Lung microvascular endothelial cell (primary cell): Measurements from ENCODE around the gene DRD5. TPM values are rescaled to one million over a fixed set of nuclear protein-coding genes. Genes with fewer than 3 reads are reported as not detected.
"Not testable (repeated sequence)": the region's sequence is repeated elsewhere in the genome, so short reads cannot be mapped to it uniquely, and the experiment has no call there.

Experiments
- DNase-seq, 2 donors: peaks; one replicate each; pipeline versions ENCODE4 v3.0.0 to v3.0.0-alpha.2; 2010; ENCODE audit warnings: low read depth in 2 of 2
- total RNA-seq: library from RNA; depleted of rRNA; stranded (reverse); fragments of >200 nt; gene quantifications from 2 replicates; pipeline ENCODE4 v1.2.1, GENCODE V29; 2014

Gene DRD5
- total RNA-seq = not detected in 2 replicates

DNA sequence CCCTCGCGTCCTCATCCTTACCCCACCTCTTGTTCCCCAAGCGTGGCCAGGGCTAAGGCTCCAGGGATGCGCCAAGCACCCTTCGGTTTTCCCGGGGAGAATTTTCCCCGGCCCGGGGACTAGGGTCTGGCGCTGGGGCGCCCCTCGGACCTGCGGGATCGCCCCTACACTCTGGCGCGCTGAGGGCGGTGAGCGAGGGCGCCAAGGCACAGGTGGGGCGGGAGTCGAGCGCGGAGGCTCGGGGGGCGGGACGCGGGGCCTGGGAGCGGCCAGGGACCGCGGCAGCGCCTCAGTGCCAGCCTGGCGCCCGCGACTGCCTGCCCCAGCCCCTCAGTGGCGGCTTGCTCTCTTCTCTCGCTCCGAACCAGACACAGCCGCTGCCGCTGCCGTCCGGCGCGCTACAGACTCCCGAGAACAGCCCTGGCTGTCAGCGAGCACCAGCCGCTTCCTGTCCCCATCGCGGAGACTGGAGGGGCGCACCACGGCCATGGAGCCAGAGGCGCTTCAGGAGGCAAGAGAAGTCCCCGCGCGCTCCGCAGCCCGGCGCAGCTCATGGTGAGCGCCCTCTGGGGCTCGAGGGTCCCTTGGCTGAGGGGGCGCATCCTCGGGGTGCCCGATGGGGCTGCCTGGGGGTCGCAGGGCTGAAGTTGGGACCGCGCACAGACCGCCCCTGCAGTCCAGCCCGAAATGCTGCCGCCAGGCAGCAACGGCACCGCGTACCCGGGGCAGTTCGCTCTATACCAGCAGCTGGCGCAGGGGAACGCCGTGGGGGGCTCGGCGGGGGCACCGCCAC is at the start of gene DRD5:
Gene DRD5 (plus strand): TSS at position 292 of the 793 bp plus-strand sequence. CDS start 396 bp downstream, at position 688.
- no peak for DNase-seq

DNA sequence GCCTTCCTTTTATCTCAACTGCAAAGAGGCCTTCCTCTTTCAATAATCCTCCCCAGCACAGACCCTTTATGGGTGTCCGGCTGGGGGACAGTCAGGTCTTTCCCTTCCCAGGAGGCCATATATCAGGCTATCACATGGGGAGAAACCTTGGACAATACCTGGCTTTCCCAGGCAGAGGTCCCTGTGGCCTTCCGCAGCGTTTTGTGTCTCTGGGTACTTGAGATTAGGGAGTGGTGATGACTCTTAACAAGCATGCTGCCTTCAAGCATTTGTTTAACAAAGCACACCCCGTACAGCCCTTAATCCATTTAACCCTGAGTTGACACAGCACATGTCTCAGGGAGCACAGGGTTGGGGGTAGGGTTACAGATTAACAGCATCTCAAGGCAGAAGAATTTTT is 49.2 kb upstream of the DRD5 start:
- not testable (repeated sequence) for DNase-seq

DNA sequence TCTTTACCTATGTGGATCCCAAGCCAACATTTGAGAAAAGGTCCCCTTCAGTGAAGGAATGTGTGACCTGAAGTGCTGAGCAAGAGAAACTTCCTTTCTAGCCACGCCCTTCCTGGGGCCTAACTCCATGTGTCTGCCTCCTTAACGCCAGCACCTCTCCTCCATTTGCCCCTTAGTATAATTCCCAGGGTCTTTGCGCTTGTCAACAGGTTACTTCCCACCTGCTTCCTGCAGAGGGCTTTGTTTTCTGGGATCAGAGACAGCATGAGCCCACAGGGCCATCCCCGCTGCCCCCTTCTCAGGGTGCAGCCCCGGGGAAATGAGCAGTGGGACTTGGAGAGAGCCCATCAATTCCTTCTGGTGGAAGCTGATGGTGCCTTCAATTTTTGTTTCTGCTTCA is 45.9 kb upstream of the DRD5 start:
- DNase-seq = no peak

DNA sequence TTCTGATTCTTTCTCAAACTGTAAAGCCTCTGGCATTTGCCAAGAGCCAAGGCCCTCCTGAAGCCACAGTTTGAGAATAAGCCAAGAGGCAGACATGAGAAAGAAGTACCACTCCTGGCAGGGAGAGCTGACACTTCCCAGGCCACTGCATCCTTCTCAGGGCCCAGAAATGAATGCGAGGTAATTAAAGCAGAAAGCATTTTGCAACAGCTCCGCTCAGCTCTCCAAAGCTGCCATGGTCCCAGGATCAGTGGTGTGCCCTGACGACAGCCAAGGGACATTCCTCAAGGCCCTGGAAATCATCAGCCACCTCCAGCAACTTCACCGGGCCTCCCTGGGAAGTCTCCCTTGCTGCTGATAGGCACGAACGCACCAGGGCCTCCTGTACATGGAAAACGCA is 44.2 kb upstream of the DRD5 start:
- not testable (repeated sequence) for DNase-seq

DNA sequence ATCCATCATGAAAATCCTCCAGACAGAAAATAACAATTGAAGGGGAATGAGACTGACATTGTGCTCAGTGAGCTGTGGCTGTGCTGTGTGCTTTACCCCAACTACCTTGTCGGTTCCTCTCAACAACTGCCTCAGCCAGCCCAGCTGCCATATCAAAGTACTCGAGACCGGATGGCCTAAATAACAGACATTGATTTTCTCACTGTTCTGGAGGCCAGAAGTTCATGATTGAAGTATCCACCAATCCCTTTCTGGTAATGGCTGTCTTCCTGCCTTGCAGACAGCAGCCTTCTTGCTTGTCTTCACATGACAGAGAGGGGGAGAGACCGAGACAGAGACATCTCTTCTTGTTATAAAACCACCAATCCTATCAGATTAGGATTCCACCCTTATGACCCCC is 37.6 kb upstream of the DRD5 start:
- DNase-seq = not testable (repeated sequence)

DNA sequence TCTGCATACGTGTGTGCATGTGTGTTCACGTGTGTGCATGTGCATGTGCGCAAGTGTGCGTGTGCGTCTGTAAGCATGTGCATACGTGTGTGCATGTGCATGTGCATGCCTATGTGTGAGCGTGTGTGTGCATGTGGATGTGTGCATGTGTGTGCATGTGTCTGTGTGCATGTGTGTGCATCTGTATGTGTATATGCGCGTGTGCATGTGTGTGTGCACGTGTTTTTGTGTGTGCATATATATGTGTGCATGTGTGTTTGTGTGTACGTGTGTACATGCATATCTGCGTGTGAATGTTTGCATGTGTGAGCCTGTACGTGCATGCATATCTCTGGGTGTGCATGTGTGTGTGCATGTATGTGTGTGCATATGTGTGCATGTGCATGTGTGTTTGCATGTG is 35.7 kb upstream of the DRD5 start:
- DNase-seq = no peak

DNA sequence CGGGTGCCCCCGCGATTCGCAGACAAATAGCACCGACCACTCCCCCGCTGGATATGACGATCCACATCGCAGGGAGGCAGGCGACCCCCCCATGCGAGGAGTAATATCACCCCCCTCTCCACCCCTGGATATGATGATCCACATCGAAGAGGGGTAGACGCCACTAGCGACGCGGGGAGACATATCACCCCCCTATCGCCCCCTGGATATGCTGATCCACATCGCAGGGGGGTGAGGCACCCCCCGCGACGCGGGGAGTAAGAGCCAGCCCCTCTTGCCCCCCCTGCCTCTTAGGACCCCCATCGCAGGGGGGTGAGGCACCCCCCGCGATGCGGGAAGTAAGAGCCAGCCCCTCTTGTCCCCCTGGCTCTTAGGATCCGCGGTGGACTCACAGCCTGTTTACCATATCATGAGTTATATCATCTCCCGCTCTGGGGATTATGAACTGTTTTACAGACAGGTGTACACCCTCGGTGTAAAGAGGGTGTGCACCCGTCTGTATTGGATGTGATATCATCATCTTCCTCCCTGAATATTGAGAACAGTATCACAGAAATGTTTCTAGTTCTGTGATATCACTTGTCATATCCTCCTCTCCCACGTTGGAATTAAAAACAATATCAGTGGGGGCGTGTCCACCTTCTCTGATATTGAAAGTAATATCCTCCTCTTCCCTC is 22.7 kb upstream of the DRD5 start:
- no peak for DNase-seq

DNA sequence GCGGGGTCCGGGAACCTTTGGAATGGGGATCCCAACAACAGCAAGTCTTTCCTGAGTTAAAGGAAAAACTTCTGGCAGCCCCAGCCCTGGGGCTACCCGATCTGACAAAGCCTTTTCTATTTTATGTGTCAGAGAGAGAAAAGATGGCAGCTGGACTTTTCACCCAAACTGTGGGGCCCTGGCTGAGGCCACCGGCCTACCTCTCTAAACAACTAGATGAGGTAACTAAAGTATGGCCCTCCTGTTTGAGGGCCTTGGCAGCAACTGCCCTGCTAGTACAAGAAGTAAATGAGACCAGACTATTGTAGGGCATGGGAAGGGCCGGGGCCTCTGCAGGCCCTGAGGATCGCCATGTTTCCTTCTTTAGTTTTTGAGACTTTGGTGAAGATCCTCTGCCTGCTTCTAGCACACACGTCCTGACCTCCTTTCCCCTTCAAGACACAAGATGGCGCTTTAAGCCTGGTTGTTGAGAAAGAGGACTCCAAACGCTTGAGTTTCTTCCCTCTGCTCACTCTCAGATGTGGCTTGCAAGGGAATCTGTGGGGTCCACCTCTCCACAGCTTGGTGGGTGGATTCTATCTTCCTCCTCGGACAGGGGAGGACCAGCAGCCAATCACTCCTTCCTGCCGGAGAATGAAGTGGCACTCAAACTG is 18.5 kb upstream of the DRD5 start:
- DNase-seq = peak; percentile 77 to 80

DNA sequence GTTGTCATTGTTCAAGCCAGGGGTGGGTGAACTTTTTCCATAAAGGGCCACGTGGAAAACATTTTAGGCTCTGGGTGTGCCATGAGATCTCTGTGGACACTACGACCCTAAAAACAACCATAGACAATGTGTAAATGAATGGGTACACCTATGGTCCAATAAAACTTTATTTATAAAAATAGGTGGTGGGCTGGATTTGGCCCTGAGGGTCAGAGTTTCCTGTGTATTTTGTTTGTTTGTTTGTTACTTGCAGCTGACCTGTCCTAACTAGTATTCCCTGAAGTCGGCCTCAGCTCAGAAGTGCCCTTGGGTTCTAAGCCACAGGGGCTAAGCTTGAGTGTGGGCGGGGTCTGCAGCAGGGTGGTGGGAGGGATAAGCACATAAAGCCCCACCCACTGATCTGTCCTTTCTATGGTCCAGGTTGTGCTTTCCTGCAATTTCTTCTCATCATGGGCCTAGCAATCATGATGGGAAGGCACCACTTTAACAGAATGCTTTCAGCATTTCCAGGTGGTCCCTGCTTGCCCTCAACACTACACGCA is 17.2 kb upstream of the DRD5 start:
- DNase-seq = no peak

DNA sequence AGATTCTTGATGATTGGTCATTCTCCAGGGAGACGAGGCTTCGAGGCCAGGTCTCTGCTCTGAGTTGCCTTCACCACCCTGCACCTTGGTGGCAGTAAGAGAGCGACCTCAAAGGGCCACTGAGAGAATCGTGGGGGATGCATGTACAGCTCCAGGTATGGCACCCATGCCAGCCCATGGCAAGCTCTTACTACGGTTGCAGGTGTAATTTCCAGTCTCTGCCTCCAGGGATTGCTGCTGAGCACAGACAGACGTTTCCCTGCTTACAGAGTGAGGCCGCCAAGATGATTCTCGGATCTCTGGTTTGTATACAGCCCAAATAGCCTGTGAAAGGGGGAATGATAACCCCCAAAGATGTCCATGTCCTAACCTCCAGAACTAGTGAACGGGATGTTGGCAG is 16.3 kb upstream of the DRD5 start:
- peak; percentile 41 to 46 for DNase-seq

DNA sequence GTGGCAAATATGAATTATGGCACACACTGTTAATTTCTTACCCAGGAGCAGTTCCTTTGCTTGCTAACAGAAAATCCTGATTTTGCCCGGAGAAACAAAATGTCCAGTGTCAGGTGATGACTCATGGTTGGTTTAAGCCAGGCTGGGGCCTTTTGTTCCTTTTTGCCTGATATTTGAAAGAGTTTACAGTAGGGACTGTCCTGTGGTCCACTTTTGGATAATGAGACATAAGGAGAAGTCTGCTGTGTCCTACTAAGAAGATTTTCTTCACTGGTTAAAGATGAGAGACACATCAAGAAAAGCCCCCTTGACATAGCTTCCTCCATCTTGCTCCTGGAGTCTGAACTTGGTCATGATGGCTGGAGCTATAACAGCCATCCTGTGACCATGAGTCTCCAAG is 12.1 kb upstream of the DRD5 start:
- no peak for DNase-seq

DNA sequence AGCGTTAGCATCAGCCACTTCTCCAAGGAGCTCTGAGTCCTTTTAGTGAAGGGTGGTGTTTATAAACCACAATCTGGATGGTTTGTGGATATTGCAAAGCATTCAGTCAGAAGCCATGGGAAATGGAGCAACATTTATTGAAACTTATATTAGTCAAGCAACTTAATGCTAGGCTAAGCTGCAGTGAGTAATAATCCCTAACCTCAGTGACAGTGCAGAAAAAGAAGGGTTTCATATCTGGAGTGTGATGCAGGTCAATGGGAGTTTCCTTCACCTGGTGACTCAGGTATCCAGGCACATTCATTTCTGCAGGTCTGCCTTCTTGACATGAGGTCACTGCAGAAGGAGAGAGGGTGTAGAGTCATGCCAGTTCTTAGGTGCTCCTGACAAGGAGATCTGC is 10.4 kb upstream of the DRD5 start:
- DNase-seq = no peak

DNA sequence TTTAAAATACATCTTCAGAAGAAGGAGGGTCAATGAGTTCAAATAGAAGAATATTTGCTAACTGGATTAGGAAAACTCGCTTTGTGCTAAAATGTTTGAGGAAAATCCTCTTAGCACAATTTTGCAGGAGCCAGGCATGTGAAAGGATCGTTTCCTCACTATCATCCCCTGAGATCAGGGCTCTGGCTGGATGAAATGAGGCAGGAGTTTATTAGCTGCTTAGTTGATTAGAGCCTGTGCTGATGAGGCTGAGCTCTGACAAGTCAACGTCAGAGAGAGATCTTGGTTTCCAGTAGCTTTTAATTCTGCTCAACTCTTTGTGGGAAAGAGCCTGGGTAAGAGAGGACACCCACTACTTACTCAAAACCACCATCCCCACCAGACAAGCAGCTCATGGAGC is 8.0 kb upstream of the DRD5 start:
- no peak for DNase-seq

DNA sequence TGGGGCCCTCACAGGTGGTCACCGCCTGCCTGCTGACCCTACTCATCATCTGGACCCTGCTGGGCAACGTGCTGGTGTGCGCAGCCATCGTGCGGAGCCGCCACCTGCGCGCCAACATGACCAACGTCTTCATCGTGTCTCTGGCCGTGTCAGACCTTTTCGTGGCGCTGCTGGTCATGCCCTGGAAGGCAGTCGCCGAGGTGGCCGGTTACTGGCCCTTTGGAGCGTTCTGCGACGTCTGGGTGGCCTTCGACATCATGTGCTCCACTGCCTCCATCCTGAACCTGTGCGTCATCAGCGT is 652 bp downstream of the DRD5 start:
- no peak for DNase-seq

DNA sequence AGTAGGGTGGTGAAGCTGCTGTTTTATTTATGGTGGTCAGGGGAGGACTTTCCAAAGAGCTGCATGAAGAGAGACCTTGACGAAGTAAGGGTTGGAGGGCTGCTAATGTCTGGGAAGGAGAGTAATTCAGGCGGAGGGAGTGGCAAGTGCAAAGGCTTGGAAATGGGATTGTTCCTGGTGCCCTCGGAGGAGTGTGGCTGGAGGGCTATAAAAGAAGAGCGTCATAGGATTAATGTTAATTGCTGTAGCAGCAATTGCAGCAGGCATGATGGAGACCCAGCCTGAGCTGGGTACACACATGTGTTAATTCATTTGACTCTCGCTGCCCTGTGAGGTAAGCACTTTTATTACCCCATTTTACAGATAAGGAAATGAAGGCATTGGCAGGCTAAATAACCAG is 4.5 kb downstream of the DRD5 start:
- not testable (repeated sequence) for DNase-seq

DNA sequence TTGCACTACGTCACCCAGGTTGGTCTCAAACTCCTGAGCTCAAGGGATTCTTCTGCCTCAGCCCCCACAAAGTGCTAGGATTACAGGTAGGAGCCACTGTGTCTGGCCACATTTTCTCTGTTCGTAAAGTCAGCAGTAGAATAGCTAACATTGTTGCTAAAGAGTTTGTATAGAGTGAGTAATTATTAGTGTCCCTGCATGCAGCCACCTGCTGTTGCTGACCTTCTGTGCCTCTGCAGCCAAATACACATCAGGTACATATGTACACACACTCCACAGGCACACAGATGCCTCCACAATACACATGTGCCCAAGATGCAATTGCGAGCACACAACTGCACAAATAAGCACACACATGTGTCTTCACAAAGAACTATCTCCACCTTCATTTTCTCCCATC is 10.9 kb downstream of the DRD5 start:
- DNase-seq = no peak

DNA sequence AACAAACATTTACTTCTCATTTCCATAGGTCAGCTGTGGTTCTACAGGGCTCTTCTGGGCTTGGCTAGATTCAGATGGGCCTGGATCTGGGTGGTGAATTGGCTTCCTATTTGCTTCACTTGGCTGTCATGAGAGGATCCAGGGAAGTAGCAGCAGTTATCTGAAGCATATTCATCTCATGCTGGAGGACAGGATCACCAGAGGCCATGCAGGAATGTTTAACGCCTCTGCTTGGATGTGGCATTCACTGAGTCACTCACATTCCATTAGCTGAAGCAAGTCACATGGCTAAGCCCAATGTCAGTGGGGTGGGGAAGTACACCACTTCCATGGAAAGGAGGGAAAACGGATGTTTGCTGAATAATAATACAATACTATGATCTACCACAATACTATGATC is 15.2 kb downstream of the DRD5 start:
- DNase-seq = not testable (repeated sequence)

DNA sequence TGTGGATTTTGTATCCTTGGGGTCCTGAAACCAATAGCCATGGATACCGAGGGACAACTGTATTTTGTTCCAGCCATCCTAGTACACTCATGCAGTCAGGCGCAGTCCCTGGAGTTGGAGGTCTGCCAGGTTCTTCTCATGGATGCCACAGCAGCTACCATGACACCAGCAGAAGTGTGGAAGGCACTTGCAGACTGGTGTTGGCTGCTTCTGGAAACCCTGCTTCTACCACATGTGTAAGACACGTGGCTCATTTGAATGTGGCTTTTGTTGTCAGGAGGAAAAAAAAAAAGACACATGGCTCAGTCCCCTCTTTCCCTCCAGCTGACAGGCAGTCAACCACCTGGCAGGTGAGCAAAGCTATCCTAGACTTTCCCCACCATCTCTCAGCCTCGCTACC is 19.4 kb downstream of the DRD5 start:
- no peak for DNase-seq

DNA sequence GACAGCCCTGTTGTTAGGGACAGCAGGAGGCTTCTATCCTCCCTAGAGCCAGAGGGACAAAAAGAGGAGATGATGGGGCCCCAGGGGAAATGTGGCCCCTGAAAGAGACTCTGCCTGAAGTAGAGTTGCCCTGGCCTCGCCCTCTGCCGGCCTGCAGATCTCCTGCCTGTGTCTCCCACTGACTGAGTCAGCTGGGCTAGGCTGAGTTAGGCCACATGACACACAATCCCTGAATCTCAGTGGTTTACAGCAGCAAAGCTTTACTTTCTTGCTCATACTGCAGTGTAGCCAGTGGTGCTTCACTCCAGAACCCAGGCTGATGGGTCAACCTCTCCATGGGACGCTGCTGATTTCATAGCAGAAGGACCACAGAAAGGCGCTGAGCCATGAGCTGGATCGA is 23.5 kb downstream of the DRD5 start:
- DNase-seq = no peak

DNA sequence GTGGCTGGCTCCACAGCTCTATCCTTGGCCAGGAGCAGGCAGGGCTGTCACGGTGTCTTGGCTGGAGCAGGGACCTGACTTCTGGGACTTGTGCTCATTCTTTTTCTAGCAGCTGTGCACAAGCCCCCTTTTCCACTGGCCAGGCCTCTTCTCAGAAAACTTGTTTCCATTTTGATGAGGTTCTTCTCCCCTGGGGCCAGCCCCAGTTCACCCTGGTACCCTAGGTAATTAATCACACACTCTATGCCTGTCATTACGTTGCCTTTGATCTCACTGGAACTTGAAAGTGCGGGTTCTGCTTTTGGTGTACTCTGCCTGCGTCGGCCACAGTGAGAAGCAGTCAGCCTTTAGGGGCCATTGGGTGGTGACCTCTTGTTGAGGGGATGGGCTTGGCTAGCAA is 26.6 kb downstream of the DRD5 start:
- no peak for DNase-seq

DNA sequence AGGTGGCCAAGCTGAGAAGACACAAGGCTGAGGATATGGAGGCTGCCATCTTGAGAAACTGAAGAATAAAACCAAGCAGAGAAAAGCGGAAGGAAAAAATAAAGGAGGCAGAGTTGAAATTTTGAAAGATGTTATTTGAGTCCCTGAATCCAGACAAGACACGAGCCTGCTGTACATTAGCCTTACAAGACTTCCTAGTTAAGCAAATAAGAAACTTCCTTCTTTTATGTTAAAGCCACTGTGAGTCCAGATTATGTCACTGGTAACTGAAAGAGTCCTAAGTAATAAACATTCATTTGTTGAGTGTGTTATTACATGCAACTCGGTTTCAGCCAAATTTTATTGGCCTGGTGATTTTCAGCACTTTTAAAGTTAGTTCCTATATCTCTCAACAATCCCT is 30.4 kb downstream of the DRD5 start:
- no peak for DNase-seq

DNA sequence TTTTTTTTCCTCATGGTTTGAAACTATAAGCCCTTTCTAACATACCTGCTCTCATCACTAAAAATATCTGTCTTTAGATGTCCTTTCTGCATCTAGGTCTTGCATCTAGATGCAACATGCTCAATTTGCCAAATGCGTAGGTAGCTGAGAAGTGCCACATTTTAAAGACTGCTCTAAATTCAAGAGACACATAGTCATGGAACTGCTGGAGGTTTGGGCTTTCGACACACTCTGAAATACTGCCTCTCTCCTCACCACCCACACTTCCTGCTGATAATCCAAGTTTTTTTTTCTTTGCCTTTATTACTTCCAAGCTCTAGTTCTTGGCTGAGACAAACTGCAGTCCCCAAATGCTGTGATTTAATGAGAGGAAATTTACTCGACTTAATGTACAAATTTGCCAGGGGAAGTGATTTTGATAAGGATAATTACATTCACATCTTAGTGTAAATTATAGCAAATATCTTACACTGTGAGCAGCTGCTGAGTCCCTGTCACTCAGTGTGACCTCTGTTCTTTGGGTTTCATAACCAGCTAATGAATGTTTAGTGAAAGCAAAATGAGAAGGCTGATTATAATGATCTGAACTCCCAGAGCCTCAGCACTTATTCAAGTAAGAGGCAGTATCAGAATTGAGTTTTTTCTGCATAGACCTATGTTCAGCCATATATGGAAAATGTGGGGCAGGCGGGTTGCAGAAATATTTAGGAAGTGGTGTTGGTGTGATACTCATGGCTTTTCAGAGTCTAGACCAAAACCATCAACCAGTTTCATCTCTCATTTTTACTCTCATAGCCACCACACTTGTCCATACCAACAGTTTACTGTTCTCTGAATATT is 31.3 kb downstream of the DRD5 start:
- DNase-seq = no peak
